ENCODE measurements around the gene PCDHGB3. TPM values are rescaled to one million over a fixed set of nuclear protein-coding genes. Genes with fewer than 3 reads are reported as not detected.

PCDHGB3 gene
- total and polyA plus RNA-seq, 2 donors (not counting 1 experiment from before 2014, with no cell fraction given), result 2.9 to 5.8 TPM

DNA sequence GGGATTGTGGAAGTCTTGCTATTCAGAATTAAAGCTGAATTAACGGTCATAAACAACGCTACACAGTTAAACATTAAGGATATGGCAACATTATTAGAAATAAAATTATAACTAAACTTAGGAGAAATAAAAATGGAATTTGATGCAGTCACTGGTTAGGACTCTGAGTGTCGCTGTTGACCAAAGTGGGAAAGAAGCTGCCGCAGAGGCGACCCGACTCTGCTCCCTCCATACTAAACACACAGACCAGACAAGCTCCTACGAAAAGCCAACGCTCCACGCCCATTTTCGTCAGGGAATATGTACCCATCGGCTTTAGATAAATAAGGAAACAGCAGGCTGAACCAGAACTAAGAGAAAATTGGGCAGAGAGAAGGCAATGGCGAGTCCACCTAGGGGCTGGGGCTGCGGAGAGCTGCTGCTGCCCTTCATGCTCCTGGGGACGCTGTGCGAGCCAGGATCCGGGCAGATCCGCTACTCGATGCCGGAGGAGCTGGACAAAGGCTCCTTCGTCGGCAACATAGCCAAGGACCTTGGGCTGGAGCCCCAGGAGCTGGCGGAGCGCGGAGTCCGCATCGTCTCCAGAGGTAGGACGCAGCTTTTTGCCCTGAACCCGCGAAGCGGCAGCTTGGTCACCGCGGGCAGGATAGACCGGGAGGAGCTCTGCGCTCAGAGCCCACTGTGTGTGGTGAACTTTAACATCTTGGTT lies 5.9 kb upstream of the PCDHGB3 start, which contains the start of gene PCDHGA5:
TSS of gene PCDHGA5 (plus strand) at position 211 of the 709 bp plus-strand sequence. CDS start at position 380, 169 bp downstream.
- H3K27me3 ChIP-seq (ENCODE audit: control insufficient read depth, insufficient read depth, low read length), result peaks cover 32% of the 10 kb centered on the region
- DNase-seq (ENCODE audit: low read depth in 2 of 2), result peak; percentile 20 to 27
- H3K9me3 ChIP-seq (ENCODE audit: control insufficient read depth, insufficient read depth, low read depth, low read length), result peaks cover 5% of the 10 kb centered on the region
- peak within 1 kb of the TSS; percentile 10 to 33 (median 24) for H3K4me3 ChIP-seq (replicated peaks in 1 of 4; ENCODE audit: control extremely low read depth in 1 of 4, insufficient read depth in 1 of 4, low read depth in 3 of 4, low read length in 4 of 4)
- no peaks in the 10 kb centered on the region for H3K36me3 ChIP-seq (ENCODE audit: control insufficient read depth, insufficient read depth, low read length)
- H2AFZ ChIP-seq (ENCODE audit: low read length), result no peak within 1 kb of the TSS
- H3K79me2 ChIP-seq (ENCODE audit: control insufficient read depth, insufficient read depth, low read length), result no peaks in the 10 kb centered on the region
- H3K27ac ChIP-seq (ENCODE audit: insufficient read depth, low read length), result no peak within 1 kb of the TSS
- no peaks in the 10 kb centered on the region for H3K4me1 ChIP-seq (ENCODE audit: control insufficient read depth, extremely low read depth, insufficient read depth, low read length)
- H4K20me1 ChIP-seq (ENCODE audit: control insufficient read depth, extremely low read depth, insufficient read depth, low read length), result no peaks in the 10 kb centered on the region
- H3K9ac ChIP-seq (ENCODE audit: insufficient read depth, low read length), result no peak within 1 kb of the TSS
- peak within 1 kb of the TSS; percentile 64 for H3K4me2 ChIP-seq (ENCODE audit: extremely low read depth, insufficient read depth, low read length)
- TF ChIP-seq, protein P1, sequence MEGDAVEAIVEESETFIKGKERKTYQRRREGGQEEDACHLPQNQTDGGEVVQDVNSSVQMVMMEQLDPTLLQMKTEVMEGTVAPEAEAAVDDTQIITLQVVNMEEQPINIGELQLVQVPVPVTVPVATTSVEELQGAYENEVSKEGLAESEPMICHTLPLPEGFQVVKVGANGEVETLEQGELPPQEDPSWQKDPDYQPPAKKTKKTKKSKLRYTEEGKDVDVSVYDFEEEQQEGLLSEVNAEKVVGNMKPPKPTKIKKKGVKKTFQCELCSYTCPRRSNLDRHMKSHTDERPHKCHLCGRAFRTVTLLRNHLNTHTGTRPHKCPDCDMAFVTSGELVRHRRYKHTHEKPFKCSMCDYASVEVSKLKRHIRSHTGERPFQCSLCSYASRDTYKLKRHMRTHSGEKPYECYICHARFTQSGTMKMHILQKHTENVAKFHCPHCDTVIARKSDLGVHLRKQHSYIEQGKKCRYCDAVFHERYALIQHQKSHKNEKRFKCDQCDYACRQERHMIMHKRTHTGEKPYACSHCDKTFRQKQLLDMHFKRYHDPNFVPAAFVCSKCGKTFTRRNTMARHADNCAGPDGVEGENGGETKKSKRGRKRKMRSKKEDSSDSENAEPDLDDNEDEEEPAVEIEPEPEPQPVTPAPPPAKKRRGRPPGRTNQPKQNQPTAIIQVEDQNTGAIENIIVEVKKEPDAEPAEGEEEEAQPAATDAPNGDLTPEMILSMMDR (conservative IDR thresholded peaks at IDR 0.05 in 1 of 2, IDR thresholded peaks at IDR 0.05 in 1 of 2; ENCODE audit: low read depth in 1 of 2, low read length in 2 of 2), result peak; percentile 7 to 17
- peak; percentile 23 for TF ChIP-seq EZH2 (IDR thresholded peaks at IDR 0.05; ENCODE audit: low read length, missing control alignments)

DNA sequence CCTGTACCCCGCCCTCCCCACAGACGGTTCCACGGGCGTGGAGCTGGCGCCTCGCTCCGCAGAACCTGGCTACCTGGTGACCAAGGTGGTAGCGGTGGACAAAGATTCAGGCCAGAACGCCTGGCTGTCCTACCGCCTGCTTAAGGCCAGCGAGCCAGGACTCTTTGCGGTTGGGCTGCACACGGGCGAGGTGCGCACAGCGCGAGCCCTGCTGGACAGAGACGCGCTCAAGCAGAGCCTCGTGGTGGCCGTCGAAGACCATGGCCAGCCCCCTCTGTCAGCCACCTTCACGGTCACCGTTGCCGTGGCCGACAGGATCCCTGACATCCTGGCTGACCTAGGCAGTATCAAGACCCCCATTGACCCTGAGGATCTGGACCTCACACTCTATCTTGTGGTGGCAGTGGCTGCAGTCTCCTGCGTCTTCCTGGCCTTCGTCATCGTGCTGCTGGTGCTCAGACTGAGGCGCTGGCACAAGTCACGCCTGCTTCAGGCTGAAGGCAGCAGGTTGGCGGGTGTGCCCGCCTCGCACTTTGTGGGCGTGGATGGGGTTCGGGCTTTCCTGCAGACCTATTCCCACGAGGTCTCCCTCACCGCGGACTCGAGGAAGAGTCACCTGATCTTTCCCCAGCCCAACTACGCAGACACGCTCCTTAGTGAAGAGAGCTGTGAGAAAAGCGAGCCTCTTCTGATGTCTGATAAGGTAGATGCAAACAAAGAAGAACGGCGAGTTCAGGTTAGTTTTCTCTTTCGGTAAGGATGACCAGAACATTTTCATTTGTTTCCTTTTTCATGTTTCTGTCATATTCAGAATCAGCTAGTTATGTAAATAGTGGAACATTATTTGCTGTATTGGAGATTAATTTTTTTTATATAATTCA lies 3.8 kb upstream of the PCDHGB3 start:
- no peak for TF ChIP-seq EZH2 (IDR thresholded peaks at IDR 0.05; ENCODE audit: low read length, missing control alignments)
- H3K79me2 ChIP-seq (ENCODE audit: control insufficient read depth, insufficient read depth, low read length), result no peaks in the 10 kb centered on the region
- no peaks in the 10 kb centered on the region for H3K36me3 ChIP-seq (ENCODE audit: control insufficient read depth, insufficient read depth, low read length)
- H2AFZ ChIP-seq (ENCODE audit: low read length), result no peak overlapping the region
- H3K9ac ChIP-seq (ENCODE audit: insufficient read depth, low read length), result no peak overlapping the region
- H3K4me3 ChIP-seq (replicated peaks in 1 of 4; ENCODE audit: control extremely low read depth in 1 of 4, insufficient read depth in 1 of 4, low read depth in 3 of 4, low read length in 4 of 4), result no peak overlapping the region
- peaks cover 5% of the 10 kb centered on the region for H3K9me3 ChIP-seq (ENCODE audit: control insufficient read depth, insufficient read depth, low read depth, low read length)
- DNase-seq (ENCODE audit: low read depth in 2 of 2), result no peak
- H3K27ac ChIP-seq (ENCODE audit: insufficient read depth, low read length), result no peak overlapping the region
- no peaks in the 10 kb centered on the region for H4K20me1 ChIP-seq (ENCODE audit: control insufficient read depth, extremely low read depth, insufficient read depth, low read length)
- H3K27me3 ChIP-seq (ENCODE audit: control insufficient read depth, insufficient read depth, low read length), result peaks cover 32% of the 10 kb centered on the region
- no peak overlapping the region for H3K4me2 ChIP-seq (ENCODE audit: extremely low read depth, insufficient read depth, low read length)
- no peaks in the 10 kb centered on the region for H3K4me1 ChIP-seq (ENCODE audit: control insufficient read depth, extremely low read depth, insufficient read depth, low read length)

DNA sequence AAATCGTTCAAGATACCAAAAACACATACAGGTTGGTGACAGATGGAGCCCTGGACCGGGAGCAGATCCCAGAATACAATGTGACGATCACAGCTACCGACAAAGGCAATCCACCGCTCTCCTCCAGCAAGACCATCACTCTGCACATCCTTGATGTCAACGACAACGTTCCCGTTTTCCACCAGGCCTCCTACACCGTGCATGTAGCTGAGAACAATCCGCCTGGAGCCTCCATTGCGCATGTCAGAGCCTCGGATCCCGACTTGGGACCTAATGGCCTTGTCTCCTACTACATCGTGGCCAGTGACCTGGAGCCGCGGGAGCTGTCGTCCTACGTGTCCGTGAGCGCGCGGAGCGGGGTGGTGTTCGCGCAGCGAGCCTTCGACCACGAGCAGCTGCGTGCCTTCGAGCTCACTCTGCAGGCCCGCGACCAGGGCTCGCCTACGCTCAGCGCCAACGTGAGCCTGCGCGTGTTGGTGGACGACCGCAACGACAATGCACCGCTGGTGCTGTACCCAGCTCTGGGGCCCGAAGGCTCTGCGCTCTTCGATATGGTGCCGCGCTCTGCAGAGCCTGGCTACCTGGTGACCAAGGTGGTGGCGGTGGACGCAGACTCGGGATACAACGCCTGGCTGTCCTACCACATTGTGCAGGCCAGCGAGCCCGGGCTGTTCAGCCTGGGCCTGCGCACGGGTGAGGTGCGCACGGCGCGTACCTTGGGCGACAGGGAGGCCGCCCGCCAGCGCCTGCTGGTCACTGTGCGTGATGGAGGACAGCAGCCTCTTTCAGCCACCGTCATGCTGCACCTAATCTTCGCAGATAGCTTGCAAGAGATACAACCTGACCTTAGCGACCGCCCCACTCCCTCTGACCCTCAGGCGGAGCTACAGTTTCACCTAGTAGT lies 1.8 kb downstream of the PCDHGB3 start:
- H3K9me3 ChIP-seq (ENCODE audit: control insufficient read depth, insufficient read depth, low read depth, low read length), result peaks cover 2% of the 10 kb centered on the region
- no peak for DNase-seq (ENCODE audit: low read depth in 2 of 2)
- no peak for TF ChIP-seq EZH2 (IDR thresholded peaks at IDR 0.05; ENCODE audit: low read length, missing control alignments)
- TF ChIP-seq, protein P1 (conservative IDR thresholded peaks at IDR 0.05 in 1 of 2, IDR thresholded peaks at IDR 0.05 in 1 of 2; ENCODE audit: low read depth in 1 of 2, low read length in 2 of 2), result no peak

More for the DNA sequence above, 1.8 kb downstream of the PCDHGB3 start:
- Histone ChIP-seq H3K4me1 (ENCODE audit: control insufficient read depth, extremely low read depth, insufficient read depth, low read length) (no peaks in the 10 kb centered on the region), H3K4me3 (replicated peaks in 1 of 4; ENCODE audit: control extremely low read depth in 1 of 4, insufficient read depth in 1 of 4, low read depth in 3 of 4, low read length in 4 of 4) (no peak overlapping the region), H3K4me2 (ENCODE audit: extremely low read depth, insufficient read depth, low read length) (no peak overlapping the region), H3K36me3 (ENCODE audit: control insufficient read depth, insufficient read depth, low read length) (no peaks in the 10 kb centered on the region), H4K20me1 (ENCODE audit: control insufficient read depth, extremely low read depth, insufficient read depth, low read length) (no peaks in the 10 kb centered on the region), H3K79me2 (ENCODE audit: control insufficient read depth, insufficient read depth, low read length) (no peaks in the 10 kb centered on the region), H3K9ac (ENCODE audit: insufficient read depth, low read length) (no peak overlapping the region), H2AFZ (ENCODE audit: low read length) (no peak overlapping the region), H3K27me3 (ENCODE audit: control insufficient read depth, insufficient read depth, low read length) (peaks cover 8% of the 10 kb centered on the region), H3K27ac (ENCODE audit: insufficient read depth, low read length) (no peak overlapping the region)

All from fibroblast of lung (primary cell).